ENCODE data around the gene SMAD2.

DNA sequence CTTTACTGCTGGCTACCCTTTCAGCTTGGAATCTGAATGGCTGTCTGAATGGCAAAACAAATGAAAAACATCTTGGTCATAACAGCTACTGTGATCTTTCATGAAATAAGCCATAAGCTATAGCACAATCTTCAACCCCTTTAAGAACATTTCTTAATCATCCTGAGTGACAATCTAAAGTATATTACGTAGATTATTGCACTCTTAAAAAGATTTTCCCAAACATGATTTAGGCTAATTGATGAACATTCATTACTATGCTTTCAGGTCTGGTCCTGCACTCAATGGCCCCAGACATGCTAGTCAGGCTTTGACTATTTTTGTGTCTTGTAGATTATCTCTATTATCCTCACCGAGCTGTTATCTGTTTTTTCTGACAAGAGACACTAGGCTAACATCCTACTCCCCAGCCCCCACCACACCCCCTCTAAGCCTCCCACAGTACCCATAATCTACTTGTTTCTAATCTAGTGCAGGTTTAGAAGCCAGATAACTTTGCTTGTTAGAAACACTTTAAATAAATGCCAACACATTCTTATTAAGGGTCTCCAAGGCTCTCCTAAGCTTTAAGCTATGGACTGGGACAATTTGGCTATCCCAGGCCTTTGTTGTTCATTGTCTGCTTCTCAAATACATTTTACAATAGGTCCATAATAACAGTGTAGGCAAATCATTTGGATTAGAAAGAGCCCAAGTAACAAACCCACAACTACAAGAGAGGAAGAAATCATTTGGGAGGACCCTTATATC lies 4.2 kb downstream of the SMAD2 start:
- TF ChIP-seq POLR2A (IDR thresholded peaks at IDR 0.05), result no peak
- TF ChIP-seq, protein P1, sequence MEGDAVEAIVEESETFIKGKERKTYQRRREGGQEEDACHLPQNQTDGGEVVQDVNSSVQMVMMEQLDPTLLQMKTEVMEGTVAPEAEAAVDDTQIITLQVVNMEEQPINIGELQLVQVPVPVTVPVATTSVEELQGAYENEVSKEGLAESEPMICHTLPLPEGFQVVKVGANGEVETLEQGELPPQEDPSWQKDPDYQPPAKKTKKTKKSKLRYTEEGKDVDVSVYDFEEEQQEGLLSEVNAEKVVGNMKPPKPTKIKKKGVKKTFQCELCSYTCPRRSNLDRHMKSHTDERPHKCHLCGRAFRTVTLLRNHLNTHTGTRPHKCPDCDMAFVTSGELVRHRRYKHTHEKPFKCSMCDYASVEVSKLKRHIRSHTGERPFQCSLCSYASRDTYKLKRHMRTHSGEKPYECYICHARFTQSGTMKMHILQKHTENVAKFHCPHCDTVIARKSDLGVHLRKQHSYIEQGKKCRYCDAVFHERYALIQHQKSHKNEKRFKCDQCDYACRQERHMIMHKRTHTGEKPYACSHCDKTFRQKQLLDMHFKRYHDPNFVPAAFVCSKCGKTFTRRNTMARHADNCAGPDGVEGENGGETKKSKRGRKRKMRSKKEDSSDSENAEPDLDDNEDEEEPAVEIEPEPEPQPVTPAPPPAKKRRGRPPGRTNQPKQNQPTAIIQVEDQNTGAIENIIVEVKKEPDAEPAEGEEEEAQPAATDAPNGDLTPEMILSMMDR (IDR thresholded peaks at IDR 0.05), result no peak

Measured in lower leg skin (tissue), 3 donors.